Left renal cortex interstitium (tissue), 4 donors: Measurements from ENCODE around the gene APLF. TPM values are rescaled to one million over a fixed set of nuclear protein-coding genes. Genes with fewer than 3 reads are reported as not detected.
A peak's percentile ranks its signal among the peaks of the same experiment; 100 is the strongest.
"Not testable (repeated sequence)": the region's sequence is repeated elsewhere in the genome, so short reads cannot be mapped to it uniquely, and the experiment has no call there.

Experiments
- DNase-seq, 4 donors: peaks; one replicate each; pipeline ENCODE4 v3.0.0-alpha.2; 2013; ENCODE audit warnings: low read depth in 4 of 4, low spot score in 2 of 4, missing footprints in 1 of 4
- polyA plus RNA-seq, 4 donors: library from polyadenylated mRNA; unstranded; fragments of 120-200 nt; gene quantifications; one replicate each; pipeline ENCODE4 v1.2.1, GENCODE V29; 2013; ENCODE audit not compliant: insufficient read length in 4 of 4

The APLF gene
- polyA plus RNA-seq, 4 donors, result 3.3 to 4.1 (median 3.7) TPM

DNA sequence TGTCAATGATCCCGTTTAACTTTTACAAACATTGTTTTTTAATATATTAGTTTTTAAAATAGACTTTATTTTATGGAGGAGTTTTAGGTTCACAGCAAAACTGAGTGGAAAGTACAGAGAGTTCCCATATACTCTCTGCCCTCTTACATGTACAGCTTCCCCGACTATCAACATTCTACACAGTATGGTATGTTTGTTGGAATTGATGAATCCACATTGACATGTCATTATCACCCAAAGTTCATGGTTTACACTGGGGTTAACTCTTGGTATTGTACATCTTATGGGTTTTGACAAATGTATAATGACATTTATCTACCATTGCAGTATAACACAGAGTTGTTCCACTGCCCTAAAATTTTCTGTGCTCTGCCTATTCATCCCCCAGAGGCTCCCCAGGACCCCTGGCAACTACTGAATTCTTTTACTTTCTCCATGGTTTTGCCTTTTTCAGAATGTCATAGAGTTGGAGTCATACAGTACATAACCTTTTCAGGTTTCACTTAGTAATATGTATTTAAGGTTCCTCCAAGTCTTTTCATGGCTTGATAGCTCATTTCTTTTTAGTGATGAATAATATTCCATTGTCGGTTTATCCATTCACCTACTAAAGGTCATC lies 5.5 kb downstream of the APLF start:
- DNase-seq, result no peak

DNA sequence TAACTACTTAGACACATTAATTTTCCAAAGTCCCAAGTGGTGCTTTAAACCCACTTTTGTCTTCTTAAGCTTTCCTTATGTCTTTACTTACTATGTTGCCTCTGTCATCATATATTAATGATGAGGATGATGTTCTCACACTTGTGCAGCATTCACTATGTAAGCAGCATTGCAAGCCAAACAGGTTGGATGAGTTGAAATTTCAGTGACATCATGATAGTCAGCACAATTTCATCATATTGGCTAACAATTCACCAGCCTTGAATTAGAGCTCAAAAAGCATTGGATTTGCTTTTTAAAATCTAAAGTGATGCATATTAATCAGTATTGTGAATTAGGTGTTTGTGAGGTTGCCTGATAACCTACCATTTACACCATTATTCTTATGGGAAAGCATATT lies 7.7 kb downstream of the APLF start:
- DNase-seq, result no peak

DNA sequence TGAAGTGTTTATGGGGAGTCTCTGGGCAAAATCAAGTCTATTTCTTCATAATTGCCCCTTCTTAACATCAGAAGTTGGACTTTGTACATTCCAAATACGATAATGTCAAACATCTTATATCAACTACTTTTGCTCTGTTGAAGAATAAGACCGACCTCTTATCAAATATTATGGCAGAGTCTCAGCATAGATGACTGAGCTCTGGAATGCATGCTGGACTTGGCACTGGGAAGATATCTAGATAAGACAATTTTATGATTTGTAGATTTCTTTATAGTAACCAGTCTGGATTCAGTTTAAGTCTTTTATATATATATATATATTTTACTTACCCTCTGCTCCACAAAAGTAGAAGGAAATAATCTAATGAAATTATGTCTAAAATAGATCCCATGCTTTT lies 8.2 kb downstream of the APLF start:
- no peak for DNase-seq

DNA sequence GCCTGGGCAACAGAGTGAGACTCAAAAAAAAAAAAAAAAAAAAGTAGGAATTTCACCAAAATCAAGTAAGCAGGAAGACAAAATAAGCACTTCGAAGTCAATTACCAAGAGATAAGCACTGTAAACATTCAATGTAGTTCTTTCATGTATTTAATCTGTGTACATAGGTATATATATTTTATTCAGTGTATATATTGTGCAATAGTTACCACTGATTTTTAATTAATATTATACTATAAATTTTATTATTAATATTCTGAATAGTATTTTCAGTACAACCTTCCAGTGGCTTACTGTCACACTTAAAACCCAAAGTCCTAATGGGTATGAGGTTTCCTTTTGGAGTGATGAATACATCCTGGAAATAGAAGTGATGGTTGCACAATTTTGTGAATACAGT lies 9.1 kb downstream of the APLF start:
- no peak for DNase-seq

DNA sequence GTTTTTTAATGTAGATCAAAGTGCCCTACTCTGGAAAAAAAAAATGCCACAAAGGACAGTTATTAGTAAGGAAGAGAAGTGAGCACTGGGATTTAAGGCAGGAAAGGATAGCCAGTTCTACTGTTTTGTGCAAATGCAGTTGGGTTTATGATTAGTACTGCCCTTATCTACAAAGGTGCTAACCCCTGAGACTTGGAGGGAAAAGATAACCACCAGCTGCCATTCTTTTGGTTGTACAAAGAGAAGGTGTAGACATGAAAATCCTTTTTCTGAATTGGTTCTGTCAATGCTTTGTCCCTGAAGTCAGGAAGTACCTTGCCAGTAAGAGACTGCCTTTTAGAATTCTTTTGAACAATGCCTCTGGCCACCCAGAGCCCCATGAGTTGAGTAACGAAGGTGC lies 11.3 kb downstream of the APLF start:
- no peak for DNase-seq

DNA sequence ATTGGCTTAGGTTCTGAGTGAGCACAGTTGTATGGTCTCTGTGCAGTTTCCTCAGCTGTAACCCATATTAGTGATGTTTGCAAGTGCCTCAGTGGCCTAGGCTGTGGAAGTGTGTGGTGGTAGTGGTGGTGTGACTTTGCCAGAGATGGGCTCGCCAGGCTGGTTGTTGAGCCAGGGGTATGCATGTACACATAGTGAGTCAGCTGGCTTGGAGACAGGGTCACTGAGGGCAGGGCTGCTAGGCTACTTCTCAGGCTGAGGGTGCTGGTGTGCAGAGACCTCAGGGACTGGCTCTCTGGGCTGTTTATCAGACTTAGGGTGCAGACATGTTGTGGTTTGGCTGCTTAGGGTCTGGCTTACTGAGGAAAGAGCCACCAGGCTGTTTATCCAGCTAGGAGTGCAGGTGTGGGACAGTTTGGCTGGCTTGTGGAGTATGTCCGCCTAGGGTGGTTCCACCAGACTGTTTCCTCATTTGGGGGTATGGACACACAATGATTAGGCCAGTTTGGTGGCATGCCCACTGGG lies 15.0 kb downstream of the APLF start:
- no peak for DNase-seq

DNA sequence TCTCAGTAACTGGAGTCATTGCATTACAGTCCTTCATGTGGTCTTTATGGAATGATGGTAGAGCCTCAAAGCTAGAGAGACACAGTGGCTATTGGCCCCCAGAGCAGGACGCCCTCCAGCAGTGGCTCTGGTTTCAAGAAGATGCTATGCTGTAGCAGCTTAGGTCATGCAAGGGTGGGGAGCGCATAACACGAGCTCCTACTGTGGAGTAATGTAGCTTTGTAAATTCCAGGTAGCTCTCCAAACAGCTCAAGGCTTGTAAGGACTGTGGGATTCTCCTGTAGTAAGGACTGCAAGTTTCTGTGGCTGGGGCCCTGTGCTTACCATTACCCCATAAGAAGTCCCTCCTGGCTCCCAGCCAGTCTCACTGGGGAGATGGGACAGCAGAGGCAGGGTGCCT lies 15.6 kb downstream of the APLF start:
- no peak for DNase-seq

DNA sequence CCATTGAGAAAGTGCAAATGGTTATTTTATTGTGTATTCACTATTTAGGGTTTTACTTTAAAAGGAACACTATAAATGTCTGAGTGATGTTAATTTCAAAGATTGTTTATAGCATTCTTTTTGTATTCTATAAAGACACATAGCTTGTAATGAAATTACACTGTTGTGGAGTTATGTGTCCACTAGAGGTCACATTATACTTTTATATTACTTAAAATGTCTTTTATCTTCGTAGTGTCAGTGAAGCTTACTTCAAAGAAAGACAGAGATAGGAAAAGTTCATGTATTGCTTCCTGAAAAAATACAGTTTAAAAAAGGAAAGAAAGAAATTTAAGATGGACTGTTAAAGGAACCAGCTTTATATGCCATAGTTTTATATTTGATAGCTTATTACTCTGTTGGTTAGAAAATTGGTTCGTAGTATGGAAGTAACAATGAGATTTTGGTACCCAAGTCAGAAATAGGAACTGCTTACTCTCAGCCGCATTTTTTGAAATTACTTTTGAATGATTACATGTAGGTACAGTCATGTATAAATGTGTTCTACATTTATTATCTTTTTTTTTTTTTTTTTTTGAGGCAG lies 20.5 kb downstream of the APLF start:
- no peak for DNase-seq

DNA sequence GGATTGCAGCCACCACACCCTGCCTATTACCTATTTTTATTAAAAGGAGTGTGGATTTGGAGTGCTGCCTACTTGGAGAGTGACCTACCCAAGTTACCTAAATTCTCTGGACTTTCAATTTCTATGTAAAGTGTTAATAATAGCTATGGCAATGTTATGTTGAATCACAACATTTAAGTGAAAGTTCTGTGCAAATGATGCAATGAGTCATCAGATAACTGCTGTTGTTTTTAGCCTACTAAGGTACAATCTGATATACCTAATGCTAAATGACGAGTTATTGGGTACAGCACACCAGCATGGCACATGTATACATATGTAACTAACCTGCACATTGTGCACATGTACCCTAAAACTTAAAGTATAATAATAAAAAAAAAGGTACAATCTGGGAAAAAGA lies 21.2 kb downstream of the APLF start:
- not testable (repeated sequence) for DNase-seq

DNA sequence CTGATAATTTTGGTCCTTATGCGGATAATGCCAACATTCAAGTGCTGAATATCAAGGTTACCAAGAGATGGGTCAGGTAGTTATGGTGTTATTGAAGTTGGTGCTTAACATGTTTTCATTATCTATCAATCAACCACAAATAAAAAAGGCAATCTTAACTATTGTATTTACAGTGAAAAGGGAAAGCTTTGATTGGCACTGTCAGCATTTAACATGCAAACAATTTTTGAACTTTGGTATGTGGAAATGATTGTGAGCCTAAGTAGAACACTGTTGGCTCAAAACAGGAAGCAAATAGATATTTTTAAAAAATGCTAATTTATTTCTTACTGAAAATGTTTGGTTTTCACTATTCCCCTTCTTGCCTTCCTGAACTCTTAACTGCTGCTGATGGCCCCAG lies 21.9 kb downstream of the APLF start:
- DNase-seq, result no peak

DNA sequence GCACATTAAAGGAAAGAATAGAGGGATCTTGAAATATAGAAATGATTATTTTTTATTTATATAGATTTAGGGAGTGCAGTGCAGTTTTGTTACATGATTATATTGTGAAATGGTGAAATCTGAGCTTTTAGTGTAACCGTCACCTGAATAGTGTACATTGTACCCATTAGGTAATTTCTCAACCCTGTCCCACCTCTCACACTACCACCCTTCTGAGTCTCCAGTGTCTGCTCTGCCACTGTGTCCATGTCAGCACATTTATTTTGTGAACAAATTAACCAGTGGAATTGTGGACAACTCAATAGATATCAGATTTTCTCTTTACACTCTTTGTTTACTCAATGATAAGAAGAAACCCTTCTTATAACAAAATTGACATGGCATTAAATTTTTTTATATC lies 24.2 kb downstream of the APLF start:
- no peak for DNase-seq

DNA sequence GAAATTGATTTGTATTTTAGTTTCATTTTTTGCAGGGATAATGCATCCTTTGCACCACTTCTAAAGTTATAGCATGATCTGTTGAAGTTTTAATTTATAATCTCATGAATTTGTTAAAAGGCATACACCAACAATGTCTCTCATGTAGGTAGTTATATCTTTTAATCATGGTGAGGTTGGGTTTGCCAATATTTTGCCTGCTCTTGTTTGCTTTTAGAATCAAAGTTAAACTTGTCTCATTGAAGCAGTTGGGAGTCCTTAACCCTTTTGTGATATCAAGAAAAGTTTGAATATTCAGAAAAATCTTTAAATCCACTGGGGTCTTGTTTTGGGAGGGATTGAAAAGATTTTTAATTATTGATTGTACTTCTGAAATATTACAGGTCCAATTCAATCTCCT lies 31.7 kb downstream of the APLF start:
- DNase-seq, result no peak

DNA sequence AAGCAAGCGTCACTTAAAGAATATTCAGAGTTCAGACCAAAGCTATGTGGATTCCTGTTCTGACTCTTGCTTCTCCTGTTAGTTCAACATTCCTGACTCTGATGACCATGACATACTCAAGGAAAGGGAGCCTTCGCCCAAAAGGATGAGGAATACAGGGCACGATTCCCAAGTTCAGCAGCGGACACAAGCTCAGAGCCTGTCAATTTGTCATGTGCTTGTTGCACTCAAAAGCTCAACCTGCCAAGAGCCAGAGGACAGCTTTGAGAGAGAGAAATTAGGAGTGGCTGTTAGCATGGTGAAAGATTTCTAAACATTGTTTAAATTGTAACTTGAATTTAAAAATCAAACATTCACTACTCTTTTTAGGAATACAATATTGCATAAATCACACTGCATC lies 33.3 kb downstream of the APLF start:
- DNase-seq, result no peak

DNA sequence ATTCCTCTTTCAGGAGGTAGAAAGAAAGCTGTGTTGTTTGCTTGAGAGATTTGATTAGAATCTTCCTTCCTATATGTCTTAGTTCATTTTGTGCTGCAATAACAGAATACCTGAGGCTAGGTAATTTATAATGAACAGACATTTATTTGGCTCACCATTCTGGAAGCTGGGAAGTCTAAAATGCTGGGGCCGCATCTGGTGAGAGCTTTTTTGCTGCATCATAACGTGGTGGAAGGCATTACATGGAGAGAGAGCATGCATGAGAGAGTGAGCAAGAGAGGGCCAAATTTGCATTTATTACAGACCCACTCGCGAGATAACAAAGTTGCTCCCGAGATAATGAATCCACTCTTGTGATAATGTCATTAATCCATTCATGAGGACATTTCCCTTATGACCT lies 34.4 kb downstream of the APLF start:
- DNase-seq, result no peak

DNA sequence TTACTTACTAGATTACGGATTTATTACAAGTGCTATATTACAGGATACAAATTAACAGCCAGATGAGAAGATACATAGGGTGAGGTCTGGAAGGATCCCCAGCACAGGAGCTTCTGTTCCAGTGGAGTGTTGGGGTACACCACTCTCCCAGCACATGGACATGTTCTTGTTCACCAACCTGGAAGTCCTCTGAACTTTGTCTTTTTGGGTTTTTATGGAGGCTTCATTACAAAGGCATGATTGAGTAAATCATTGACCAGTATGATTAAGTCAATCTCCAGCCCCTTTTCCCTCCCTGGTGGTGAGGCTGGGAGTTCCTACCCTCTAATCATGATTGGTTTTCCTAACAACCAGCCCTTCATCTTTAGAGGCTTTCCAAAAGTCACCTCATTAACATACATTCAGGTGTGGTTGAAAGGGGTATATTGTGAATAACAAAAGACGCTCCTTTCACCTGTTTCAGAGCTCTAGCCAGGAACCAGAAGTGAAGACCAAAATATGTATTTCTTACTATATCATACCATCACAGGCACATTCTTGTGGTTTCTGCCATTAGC lies 38.3 kb downstream of the APLF start:
- no peak for DNase-seq

DNA sequence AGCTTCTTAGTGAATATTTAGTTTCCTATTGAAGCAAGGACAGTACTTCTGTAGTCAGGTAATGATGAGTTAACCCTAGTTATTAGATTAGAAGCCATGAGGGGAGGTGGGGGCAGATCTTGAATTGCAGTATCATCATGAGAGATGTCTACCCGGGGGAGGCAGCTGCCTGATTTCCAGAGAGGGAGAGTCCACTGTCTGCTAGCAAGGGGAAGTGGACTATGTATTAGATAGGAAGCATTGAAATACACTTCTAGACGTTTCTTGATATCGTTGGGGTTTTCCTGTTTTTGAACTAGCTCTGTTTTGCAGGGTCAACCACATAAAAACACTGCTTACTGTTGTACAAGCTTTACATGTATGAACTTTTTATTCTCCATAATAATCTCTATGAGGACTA lies 38.8 kb downstream of the APLF start:
- no peak for DNase-seq

DNA sequence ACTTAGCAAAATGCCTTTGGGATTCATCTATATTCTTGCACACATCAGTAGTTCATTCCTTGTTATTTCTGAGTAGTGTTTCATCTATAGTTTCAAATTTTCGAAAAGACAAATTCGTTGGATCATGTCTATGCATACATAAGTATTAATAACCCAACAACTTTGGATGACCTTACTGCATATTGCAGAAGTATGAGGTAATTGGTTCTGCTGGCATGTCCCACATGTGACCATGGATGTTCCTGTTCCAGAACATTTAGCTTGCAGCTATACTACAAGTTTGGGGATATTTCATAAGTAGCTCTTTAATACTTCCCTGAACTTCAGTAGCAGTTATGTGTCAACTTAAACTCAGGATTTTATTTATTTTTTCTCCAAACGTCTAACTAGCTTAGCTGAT lies 44.9 kb downstream of the APLF start:
- DNase-seq, result no peak

DNA sequence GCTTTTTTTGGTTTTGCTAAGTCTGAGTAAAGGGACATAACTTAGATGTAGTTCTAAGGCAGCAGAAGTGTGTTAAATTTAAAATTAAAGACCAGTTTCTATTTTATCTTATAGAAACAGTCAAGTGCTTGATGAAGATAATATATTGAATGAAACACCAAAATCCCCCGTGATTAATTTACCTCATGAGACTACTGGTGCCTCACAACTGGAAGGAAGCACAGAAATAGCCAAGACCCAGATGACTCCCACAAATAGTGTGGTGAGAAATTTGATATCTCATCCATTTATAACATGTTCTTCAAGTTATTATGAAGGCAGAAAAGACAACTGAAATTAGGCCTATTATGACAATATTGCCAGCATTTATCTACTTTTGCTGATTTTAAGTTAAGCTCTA lies 45.6 kb downstream of the APLF start:
- no peak for DNase-seq

DNA sequence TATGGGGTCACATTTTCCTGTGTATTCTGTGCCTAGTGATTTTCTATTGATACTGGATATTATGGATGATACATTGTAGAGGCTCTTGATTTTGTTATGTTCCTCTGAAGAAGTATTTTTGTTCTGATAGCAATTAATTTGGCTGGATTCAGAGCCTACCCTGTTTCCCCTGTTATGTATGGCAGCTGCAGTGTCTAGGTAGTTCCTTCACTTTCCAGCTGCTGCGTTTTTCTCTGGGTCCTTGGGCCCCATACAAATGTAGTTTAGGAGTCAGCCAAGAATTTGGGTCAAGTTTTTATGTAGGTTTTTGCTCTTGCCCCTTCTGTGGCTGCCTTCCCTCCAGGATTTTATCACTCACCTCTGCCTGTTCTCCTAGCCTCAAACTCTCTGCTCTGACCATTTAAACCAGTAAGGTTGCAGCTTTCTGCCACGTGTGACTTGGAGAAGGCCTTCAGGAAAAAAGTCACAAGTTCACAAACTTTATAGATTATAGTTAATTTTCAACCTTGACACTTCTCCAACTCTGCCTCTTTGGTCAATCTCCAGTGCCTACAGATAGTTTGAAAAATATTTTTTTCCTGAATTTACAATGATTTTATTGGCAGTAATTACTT lies 47.0 kb downstream of the APLF start:
- DNase-seq, result no peak

DNA sequence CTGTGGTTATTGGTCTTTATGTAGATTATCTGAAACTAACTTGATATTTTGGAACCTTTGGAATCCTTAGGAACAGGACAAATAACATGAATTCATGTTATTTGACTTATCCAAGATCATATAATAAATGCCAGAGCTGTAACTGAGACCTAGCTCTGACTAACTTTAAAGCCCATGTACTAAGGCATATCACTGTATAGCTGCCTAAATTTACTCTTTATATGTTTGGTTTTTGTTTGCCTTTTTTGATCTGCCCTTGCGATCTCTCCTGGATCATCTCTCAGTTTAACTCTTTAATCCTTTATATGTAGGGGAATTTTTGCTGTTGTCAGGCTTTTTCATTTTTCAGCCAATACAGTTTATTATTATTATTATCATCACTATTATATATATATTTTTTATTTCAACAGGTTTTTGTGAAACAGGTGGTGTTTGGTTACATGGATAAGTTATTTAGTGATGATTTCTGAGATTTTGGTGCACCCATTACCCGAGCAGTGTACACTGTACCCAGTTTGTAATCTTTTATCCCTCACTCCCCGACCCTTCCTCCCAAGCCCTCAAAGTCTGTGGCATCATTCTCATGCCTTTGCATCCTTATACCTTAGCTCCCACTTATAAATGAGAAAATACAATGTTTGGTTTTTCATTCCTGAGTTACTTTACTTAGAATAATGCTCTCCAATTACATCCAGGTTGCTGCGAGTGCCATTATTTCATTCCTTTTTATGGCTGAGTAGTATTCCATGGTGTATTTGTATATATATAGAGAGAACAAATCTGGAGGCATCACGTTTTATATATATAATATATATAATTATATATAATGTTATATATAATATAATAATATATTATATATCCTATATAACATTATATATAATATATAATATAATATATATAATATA lies 48.9 kb downstream of the APLF start:
- DNase-seq, result no peak

DNA sequence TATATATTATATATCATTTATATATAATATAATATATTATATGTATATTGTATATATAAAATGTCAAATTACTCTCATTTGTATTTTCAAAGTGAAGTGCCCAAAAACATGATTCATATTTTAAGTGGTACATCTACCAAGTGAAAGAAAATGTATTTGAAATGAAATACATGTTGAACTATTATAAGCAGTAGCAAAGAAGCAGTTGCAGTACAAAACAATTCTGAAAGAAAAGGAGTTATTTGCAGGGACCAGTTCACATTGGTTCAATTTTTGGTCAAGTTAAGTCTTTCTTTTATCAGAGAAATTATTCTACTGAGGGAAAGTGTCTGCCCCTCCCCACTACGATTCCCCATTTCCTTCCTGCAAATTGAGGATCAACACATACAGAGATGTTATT lies 51.9 kb downstream of the APLF start:
- peak in 1 of 4 donors; percentile 11 for DNase-seq
